ENCODE measurements around the gene NR5A2.

DNA sequence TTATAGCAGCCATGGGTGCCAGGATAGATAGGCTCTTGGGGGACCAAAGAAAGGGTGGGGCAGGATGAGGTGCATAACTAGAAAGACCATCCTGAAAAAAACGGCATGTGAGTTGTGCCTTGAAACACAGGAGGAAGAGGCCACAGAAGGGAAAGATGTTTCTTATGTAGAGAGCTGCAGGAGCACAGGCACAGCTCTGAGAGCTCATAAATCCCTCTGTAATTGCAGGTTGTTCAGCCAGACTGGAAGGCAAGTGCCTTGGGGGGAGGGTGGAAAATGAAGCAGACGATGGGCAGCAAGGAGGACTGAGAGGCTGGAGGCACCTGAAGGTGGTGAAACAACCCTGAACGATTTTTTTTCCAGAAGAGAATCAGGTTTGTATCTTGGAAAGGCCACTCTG, 170.7 kb downstream of the NR5A2 start:
- no peak for TF ChIP-seq POLR2AphosphoS5 (IDR thresholded peaks at IDR 0.05; ENCODE audit: low read depth, low read length)
- TF ChIP-seq SIN3A (IDR thresholded peaks at IDR 0.05; ENCODE audit: borderline replicate concordance, insufficient read depth, low read length) = no peak
- TF ChIP-seq TAF1 (IDR thresholded peaks at IDR 0.05; ENCODE audit: borderline replicate concordance, insufficient read depth, low read length) = no peak

All from PFSK-1 (cell line).